Gastroesophageal sphincter (tissue), 4 donors: ENCODE results near the gene HOXB6. TPM values are rescaled to one million over a fixed set of nuclear protein-coding genes. Genes with fewer than 3 reads are reported as not detected.

Experiments
- ATAC-seq: fragments of 150-250 bp; one replicate; pipeline ENCODE4 v1.9.1; 2016; ENCODE audit warnings: mild to moderate bottlenecking, moderate library complexity
- H3K27ac ChIP-seq, 4 donors: fragments of 200-600 bp; sonication (generic) in 3 of 4; 1 replicate in 3 of 4; 2 replicates in 1 of 4; pipeline ENCODE4 v1.5.1; 2016 to 2019
- H3K27me3 ChIP-seq: fragments of 200-600 bp; sonication (generic); one replicate; pipeline ENCODE4 v1.5.1; 2019
- H3K36me3 ChIP-seq, 2 donors: fragments of 200-600 bp; sonication (generic); one replicate each; pipeline ENCODE4 v1.5.1; 2019; ENCODE audit warnings: control low read depth in 1 of 2
- H3K4me1 ChIP-seq, 3 donors: fragments of 200-600 bp; sonication (generic); 1 replicate in 2 of 3; 2 replicates in 1 of 3; pipeline ENCODE4 v1.5.1; 2016 to 2019; ENCODE audit warnings: control low read depth in 2 of 3
- H3K4me3 ChIP-seq, 2 donors: fragments of 200-600 bp; sonication (generic); one replicate each; pipeline ENCODE4 v1.5.1; 2019; ENCODE audit warnings: mild to moderate bottlenecking in 1 of 2, moderate library complexity in 1 of 2
- H3K9me3 ChIP-seq, 3 donors: fragments of 200-600 bp; sonication (generic); one replicate each; pipeline ENCODE4 v1.5.1; 2017 to 2019; ENCODE audit warnings: control low read depth in 2 of 3
- EP300 ChIP-seq: sonication (generic); formaldehyde crosslinking; IDR thresholded peaks from one replicate; pipeline ENCODE4 v1.6.1; 2017; ENCODE audit warnings: antibody characterized with exemption, mild to moderate bottlenecking
- POLR2A ChIP-seq, 2 donors: fragments of 450-650 bp; IDR thresholded peaks; one replicate each; pipeline ENCODE4 v1.6.1; 2017; ENCODE audit warnings: antibody characterized with exemption in 2 of 2, mild to moderate bottlenecking in 2 of 2, moderate library complexity in 1 of 2
- POLR2AphosphoS5 ChIP-seq: sonication (generic); formaldehyde crosslinking; IDR thresholded peaks from one replicate; pipeline ENCODE4 v1.6.1; 2017; ENCODE audit warnings: antibody characterized with exemption
- WGBS, 2 donors: methylation state at CpG; one replicate each; pipeline ENCODE4 v1.1.5; 2018; ENCODE audit warnings: low coverage in 1 of 2; 5-methylcytosine and 5-hydroxymethylcytosine counted together
- total RNA-seq, 4 donors: library from RNA; depleted of rRNA; stranded (reverse); fragments of >200 nt; gene quantifications; one replicate each; pipeline ENCODE4 v1.1.0, GENCODE V29; 2016
- TF ChIP-seq, protein P1 (sequence below), 4 experiments: fragments of 200-600 bp in 2 of 4; fragments of 450-650 bp in 2 of 4; sonication (generic) in 1 of 4; IDR thresholded peaks; one replicate each; pipeline ENCODE4 v1.5.1; 2017 to 2019; ENCODE audit warnings: antibody characterized with exemption in 4 of 4, mild to moderate bottlenecking in 2 of 4, moderate library complexity in 2 of 4

Gene HOXB6
- total RNA-seq, 4 donors from 2014 or later = 4.9 to 40.1 (median 5.1) TPM

DNA sequence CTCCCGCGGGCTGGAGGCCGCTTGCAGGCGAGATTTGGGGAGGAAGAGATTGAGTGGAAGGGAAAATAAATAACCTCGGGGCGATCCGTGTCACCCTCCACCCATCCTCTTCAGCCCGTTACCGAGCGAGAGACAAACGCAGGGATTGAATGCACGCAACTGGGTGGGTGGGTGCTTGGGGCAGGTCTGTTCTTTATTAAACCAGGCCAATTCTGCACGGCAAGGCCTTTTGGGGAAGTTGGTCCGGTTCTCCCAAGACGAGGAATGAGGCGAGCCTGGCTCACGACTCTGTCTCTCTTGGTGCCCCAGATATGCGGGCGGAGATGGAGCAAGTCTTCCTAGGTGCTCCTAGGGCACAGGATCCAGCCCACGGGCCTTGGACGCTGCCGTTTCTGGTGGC lies 6.4 kb upstream of the HOXB6 start:
- Histone ChIP-seq H3K4me1 (peaks cover 0 to 54% (median 11%) of the 10 kb centered on the region in 3 donors), H3K27ac (peak overlapping the region in 2 of 4 donors; percentile 35 to 68), H3K9me3 (no peaks in the 10 kb centered on the region), H3K4me3 (peak overlapping the region in 1 of 2 donors; percentile 54), H3K27me3 (peaks cover 100% of the 10 kb centered on the region), H3K36me3 (no peaks in the 10 kb centered on the region)
- 5 to 6% methylated on average over 6 to 7 of the region's 22 CpGs for WGBS, 2 donors
- ATAC-seq = no peak
- TF ChIP-seq EP300 (no peak), POLR2A (IDR thresholded peaks at IDR 0.05) (no peak), POLR2AphosphoS5 (no peak)
- TF ChIP-seq, protein P1, sequence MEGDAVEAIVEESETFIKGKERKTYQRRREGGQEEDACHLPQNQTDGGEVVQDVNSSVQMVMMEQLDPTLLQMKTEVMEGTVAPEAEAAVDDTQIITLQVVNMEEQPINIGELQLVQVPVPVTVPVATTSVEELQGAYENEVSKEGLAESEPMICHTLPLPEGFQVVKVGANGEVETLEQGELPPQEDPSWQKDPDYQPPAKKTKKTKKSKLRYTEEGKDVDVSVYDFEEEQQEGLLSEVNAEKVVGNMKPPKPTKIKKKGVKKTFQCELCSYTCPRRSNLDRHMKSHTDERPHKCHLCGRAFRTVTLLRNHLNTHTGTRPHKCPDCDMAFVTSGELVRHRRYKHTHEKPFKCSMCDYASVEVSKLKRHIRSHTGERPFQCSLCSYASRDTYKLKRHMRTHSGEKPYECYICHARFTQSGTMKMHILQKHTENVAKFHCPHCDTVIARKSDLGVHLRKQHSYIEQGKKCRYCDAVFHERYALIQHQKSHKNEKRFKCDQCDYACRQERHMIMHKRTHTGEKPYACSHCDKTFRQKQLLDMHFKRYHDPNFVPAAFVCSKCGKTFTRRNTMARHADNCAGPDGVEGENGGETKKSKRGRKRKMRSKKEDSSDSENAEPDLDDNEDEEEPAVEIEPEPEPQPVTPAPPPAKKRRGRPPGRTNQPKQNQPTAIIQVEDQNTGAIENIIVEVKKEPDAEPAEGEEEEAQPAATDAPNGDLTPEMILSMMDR (IDR thresholded peaks at IDR 0.05) = no peak

- TF ChIP-seq POLR2AphosphoS5 (peak; percentile 3), EP300 (no peak)
- no peaks in the 10 kb centered on the region for H3K9me3 ChIP-seq
- H3K27ac ChIP-seq = peak within 1 kb of the TSS in 2 of 4 donors; percentile 35 to 68
- peak within 1 kb of the TSS; percentile 15 to 54 for H3K4me3 ChIP-seq
- H3K4me1 ChIP-seq = peaks cover 0 to 54% (median 11%) of the 10 kb centered on the region in 3 donors
- no peaks in the 10 kb centered on the region for H3K36me3 ChIP-seq
- peak; percentile 52 for ATAC-seq
- peaks cover 100% of the 10 kb centered on the region for H3K27me3 ChIP-seq
- 1 to 2% methylated on average over 11 to 24 of the region's 79 CpGs for WGBS, 2 donors
Observed at GRCh38 chr17:48610282-48611211, 5.8 kb upstream of the HOXB6 start, which contains the start of gene HOXB7. Gene HOXB7 (minus strand): TSS chr17:48611017. CDS start chr17:48610918, 99 bp downstream.

DNA sequence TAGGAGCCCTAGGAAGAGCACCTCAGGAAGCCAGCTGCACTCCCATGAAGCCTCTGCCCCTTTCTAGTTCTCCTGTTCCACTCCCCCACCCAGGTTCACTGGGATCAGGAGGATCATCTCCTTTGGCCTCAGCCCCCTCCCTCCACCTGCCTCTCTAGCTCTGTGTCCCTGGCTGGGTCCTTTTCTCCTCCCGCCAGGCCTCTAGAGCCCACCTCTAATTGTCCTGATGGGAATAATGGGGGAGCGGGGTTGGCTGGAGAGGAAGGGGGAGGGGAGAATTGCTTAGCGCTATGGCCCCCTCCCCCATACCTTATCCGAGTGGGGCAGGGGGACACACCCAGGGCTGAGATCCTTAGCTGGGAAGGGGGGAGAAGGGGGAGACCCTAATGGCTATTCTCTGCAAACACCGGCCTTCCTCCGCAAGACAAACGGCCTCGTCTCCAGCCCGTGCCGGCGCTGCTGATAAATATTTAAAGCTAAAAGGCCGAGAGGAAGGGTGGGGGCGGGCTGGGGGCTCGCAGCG lies 5.0 kb upstream of the HOXB6 start:
- ATAC-seq = no peak
- Histone ChIP-seq H3K27ac (no peak overlapping the region), H3K36me3 (no peaks in the 10 kb centered on the region), H3K9me3 (no peaks in the 10 kb centered on the region), H3K4me3 (peak overlapping the region in 1 of 2 donors; percentile 54), H3K27me3 (peaks cover 100% of the 10 kb centered on the region), H3K4me1 (peaks cover 0 to 53% (median 11%) of the 10 kb centered on the region in 3 donors)
- WGBS, 2 donors = 15% methylated on average over 4 of the region's 15 CpGs; no CpG with 5 or more reads in 1 of the 2 donors
- TF ChIP-seq POLR2AphosphoS5 (no peak), POLR2A (IDR thresholded peaks at IDR 0.05) (no peak), EP300 (no peak)
- TF ChIP-seq, protein P1 (IDR thresholded peaks at IDR 0.05) = no peak

DNA sequence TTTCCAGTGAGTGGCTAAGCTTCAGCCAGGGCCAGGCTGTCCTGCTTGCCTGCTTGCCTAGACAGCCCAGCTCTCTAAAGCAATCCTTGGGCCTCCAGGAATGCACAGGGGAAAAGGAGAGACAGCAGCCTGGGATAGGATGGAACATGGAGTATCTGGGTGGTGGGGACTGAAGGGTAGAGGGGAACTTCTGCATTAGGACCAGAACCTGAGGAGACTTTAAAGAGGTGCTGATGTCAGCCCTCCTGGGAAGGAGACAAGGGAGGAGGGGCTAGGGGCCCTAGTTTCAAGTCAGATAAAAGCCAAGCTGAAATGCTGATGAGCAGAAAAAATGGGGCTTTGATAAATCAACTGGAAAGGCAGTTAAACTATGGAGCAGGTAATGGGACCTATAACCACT lies 4.2 kb upstream of the HOXB6 start:
- H3K4me1 ChIP-seq = peaks cover 0 to 46% (median 11%) of the 10 kb centered on the region in 3 donors
- H3K27me3 ChIP-seq = peaks cover 100% of the 10 kb centered on the region
- TF ChIP-seq POLR2AphosphoS5 (no peak), EP300 (no peak), POLR2A (IDR thresholded peaks at IDR 0.05) (no peak)
- TF ChIP-seq, protein P1 (IDR thresholded peaks at IDR 0.05) = no peak
- no peaks in the 10 kb centered on the region for H3K9me3 ChIP-seq
- no peaks in the 10 kb centered on the region for H3K36me3 ChIP-seq
- no peak overlapping the region for H3K27ac ChIP-seq
- H3K4me3 ChIP-seq = no peak overlapping the region
- ATAC-seq = no peak

DNA sequence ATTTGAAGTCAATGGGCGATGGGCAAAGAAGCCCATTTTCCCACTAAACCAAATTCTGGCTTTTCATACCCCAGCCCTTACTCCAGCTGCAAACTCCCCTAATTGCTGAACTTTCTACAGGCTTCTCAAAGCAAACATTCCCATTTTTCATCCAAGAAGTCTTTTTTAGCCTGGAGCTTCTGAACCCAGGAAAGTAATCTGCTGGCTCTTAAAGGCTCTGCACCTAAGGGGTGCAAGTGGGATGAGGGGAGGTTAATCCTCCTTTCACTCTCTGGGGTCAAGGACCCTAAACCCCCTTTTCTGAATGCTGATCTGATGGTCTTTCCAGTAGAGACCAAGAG lies 3.7 kb upstream of the HOXB6 start:
- TF ChIP-seq POLR2A (IDR thresholded peaks at IDR 0.05) (no peak), EP300 (no peak), POLR2AphosphoS5 (no peak)
- TF ChIP-seq, protein P1 (IDR thresholded peaks at IDR 0.05) = no peak
- Histone ChIP-seq H3K27ac (no peak overlapping the region), H3K27me3 (peaks cover 100% of the 10 kb centered on the region), H3K9me3 (no peaks in the 10 kb centered on the region), H3K4me1 (peaks cover 0 to 45% (median 11%) of the 10 kb centered on the region in 3 donors), H3K4me3 (no peak overlapping the region), H3K36me3 (no peaks in the 10 kb centered on the region)
- 90 to 100% methylated on average over 1 of the region's 1 CpG for WGBS, 2 donors
- no peak for ATAC-seq
